ENCODE results near the gene SLCO4A1.

Gene SLCO4A1

DNA sequence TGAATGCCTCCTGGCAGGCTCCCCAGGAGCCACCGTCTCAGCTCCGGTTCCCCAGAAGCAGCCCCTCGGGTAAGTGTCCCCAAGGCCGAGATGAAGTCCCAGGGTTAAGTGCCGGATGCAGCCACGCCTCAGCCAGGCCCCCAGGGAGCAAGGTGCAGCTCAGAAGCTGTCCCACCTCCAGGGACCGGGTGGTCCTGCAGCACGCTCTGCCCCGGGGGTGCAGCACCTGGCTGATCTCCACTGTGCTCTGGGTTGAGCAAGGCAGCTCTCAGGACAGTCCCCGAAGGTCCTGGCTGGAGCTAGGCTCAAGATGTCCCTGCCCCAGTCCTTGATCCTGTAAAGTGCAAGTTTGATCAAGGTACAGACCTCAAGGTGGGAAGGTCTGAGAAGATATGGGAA lies 51.2 kb downstream of the SLCO4A1 start:
- Mint-ChIP-seq H3K4me3 (no peak overlapping the region), H3K36me3 (no peaks in the 10 kb centered on the region), H3K27ac (no peak overlapping the region), H3K27me3 (no peaks in the 10 kb centered on the region), H3K9me3 (ENCODE audit: low read depth) (no peaks in the 10 kb centered on the region), H3K4me1 (ENCODE audit: low read depth) (peaks cover 2% of the 10 kb centered on the region)

- Mint-ChIP-seq H3K4me3 (no peak overlapping the region), H3K4me1 (ENCODE audit: low read depth) (peaks cover 2% of the 10 kb centered on the region), H3K9me3 (ENCODE audit: low read depth) (no peaks in the 10 kb centered on the region), H3K27me3 (no peaks in the 10 kb centered on the region), H3K27ac (no peak overlapping the region), H3K36me3 (no peaks in the 10 kb centered on the region)
These were observed 51.8 kb downstream of the SLCO4A1 start for GRCh38 chr20:62694106-62694505.

DNA sequence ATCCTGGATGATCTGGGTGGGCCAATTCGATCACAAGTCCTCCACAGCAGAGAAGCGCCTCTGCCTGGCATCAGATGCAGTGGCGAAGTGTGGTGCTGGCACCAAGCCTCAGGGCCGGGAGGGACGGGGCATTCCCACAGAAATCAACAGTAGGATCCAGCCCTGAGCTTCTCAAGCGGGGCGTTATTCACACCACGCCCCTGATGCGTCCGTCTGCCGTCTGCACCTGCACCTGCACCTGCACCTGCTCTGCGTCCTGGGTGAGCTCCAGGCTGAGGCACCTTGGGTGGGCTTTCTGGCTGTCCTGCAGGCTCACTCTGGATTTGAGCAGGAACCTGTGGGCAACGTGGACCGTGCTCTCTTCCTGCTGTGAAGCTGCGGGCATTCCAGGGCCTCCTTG lies 52.6 kb downstream of the SLCO4A1 start:
- H3K27me3 Mint-ChIP-seq = no peaks in the 10 kb centered on the region
- peaks cover 2% of the 10 kb centered on the region for H3K4me1 Mint-ChIP-seq (ENCODE audit: low read depth)
- no peak overlapping the region for H3K4me3 Mint-ChIP-seq
- no peaks in the 10 kb centered on the region for H3K9me3 Mint-ChIP-seq (ENCODE audit: low read depth)
- H3K27ac Mint-ChIP-seq = no peak overlapping the region
- H3K36me3 Mint-ChIP-seq = no peaks in the 10 kb centered on the region

DNA sequence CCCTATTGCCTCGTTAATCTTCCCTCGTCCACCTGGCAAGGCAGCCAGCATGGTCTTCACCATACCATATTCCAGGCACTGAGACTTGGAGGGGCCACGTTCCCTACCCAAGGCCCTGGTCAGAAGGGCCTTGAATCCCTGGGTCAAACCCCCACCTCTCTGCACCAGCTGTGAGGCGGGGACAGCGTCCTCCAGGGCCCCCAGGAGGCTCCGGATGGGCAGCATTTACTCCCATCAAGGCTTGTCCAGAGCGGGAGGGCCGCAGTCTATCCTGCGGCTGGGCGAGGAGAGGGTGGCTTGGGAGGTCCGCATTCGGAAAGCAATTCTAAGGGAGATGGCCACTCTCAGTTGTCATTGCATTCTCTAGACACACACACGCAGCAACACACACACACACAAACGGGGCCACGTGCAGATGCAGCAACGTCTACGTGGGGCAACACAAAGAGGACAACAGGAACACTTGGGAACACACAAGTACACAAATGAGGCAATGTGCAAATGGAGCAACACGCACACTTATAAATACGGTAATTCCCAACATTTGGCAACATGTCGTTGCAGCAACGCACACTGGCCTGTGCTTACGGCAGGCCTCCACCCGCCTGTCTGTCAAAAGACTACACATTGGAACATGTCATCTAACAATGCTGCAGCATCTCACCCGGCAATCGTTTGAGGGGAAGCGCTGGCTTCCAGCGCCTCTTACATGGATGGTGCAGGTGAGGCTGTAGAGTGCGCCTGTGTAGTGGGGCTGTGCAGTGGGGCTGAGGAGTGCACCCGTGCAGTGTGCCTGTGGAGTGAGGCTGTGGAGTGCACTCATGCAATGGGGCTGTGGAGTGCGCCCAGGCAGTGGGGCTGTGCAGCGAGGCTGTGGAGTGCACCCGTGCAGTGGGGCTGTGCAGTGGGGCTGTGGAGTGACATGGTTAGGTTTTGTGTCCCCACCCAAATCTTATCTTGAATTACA lies 53.4 kb downstream of the SLCO4A1 start:
- no peaks in the 10 kb centered on the region for H3K27me3 Mint-ChIP-seq
- no peaks in the 10 kb centered on the region for H3K36me3 Mint-ChIP-seq
- H3K27ac Mint-ChIP-seq = no peak overlapping the region
- no peaks in the 10 kb centered on the region for H3K9me3 Mint-ChIP-seq (ENCODE audit: low read depth)
- H3K4me3 Mint-ChIP-seq = no peak overlapping the region
- H3K4me1 Mint-ChIP-seq (ENCODE audit: low read depth) = peaks cover 2% of the 10 kb centered on the region

DNA sequence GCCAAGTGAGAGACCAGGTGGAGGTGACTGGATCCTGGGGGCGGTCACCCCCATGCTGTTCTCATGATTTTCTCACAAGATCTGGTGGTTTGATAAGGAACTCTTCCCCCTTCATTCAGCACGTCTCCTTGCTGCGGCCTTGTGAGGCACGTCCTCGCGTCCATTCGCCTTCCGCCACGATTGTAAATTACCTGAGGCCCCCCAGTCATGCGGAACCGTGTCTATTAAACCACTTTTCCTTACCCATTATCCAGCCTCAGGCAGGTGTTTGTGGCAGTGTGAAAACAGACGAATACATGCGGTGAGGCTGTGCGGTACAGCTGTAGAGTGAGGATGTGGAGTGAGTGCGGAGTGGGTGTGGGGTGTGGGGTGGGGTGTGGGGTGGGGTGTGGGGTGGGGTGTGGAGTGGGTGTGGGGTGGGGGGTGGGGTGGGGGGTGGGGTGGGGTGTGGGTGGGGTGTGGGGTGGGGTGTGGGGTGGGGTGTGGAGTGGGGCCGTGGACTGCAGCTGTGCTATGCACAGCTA lies 54.2 kb downstream of the SLCO4A1 start:
- H3K27me3 Mint-ChIP-seq = no peaks in the 10 kb centered on the region
- no peak overlapping the region for H3K27ac Mint-ChIP-seq
- H3K4me3 Mint-ChIP-seq = no peak overlapping the region
- H3K9me3 Mint-ChIP-seq (ENCODE audit: low read depth) = no peaks in the 10 kb centered on the region
- peaks cover 2% of the 10 kb centered on the region for H3K4me1 Mint-ChIP-seq (ENCODE audit: low read depth)
- no peaks in the 10 kb centered on the region for H3K36me3 Mint-ChIP-seq

GRCh38 chr20:62696989-62697388 lies 54.7 kb downstream of the SLCO4A1 start:
- Mint-ChIP-seq H3K27me3 (no peaks in the 10 kb centered on the region), H3K36me3 (no peaks in the 10 kb centered on the region), H3K4me1 (ENCODE audit: low read depth) (peaks cover 2% of the 10 kb centered on the region), H3K27ac (no peak overlapping the region), H3K4me3 (no peak overlapping the region), H3K9me3 (ENCODE audit: low read depth) (no peaks in the 10 kb centered on the region)

- Mint-ChIP-seq H3K27ac (no peak overlapping the region), H3K4me3 (no peak overlapping the region), H3K27me3 (no peaks in the 10 kb centered on the region)
These were observed 55.2 kb downstream of the SLCO4A1 start for GRCh38 chr20:62697468-62697912.

GRCh38 chr20:62698231-62698630 lies 55.9 kb downstream of the SLCO4A1 start:
- H3K27me3 Mint-ChIP-seq = no peaks in the 10 kb centered on the region
- H3K36me3 Mint-ChIP-seq = no peaks in the 10 kb centered on the region
- H3K27ac Mint-ChIP-seq = no peak overlapping the region
- H3K4me1 Mint-ChIP-seq (ENCODE audit: low read depth) = peaks cover 2% of the 10 kb centered on the region
- no peak overlapping the region for H3K4me3 Mint-ChIP-seq
- H3K9me3 Mint-ChIP-seq (ENCODE audit: low read depth) = no peaks in the 10 kb centered on the region

More at GRCh38 chr20:62697468-62697912, 55.2 kb downstream of the SLCO4A1 start:
- Mint-ChIP-seq H3K9me3 (ENCODE audit: low read depth) (no peaks in the 10 kb centered on the region), H3K4me1 (ENCODE audit: low read depth) (peaks cover 2% of the 10 kb centered on the region), H3K36me3 (no peaks in the 10 kb centered on the region)

DNA sequence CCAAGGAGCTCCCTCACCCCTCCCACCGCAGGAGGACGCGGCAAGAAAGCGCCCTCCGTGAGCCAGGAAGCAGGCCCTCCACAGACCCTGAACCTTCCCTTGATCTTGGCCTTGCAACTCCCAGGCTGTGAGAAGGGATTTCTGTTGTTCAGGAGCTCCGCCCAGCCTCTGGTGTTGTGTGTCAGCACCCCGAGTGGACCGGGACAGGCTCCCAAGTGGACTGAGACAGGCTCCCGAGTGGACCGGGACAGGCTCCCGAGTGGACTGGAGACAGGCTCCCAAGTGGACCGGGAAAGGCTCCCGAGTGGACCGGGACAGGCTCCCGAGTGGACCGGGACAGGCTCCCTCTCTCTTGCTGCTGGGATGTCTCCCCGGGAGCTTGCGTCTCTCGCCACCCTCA lies 57.0 kb downstream of the SLCO4A1 start:
- H3K4me1 Mint-ChIP-seq (ENCODE audit: low read depth) = peaks cover 5% of the 10 kb centered on the region
- H3K4me3 Mint-ChIP-seq = no peak overlapping the region
- H3K36me3 Mint-ChIP-seq = no peaks in the 10 kb centered on the region
- H3K27ac Mint-ChIP-seq = no peak overlapping the region
- H3K9me3 Mint-ChIP-seq (ENCODE audit: low read depth) = no peaks in the 10 kb centered on the region
- no peaks in the 10 kb centered on the region for H3K27me3 Mint-ChIP-seq

DNA sequence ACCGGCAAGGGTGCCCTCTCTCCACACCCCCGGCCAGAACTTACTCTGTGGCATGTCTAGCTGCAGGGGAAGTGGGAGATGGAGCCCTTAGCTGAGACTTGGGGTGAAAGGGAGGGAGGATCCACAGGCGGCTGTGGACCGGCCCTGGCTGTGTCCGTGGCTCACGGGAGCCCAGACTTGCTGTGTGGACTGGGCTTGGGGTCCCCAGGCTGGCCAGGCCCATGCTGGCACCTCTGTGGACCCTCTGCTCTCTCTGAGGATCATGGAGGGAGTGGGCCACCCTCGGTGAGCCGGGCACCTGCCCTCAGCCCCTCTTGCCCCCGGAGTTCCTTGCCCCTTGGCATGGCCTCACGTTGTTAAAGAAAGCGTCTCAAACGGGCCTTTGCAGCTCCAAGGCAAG lies 57.4 kb downstream of the SLCO4A1 start:
- peaks cover 8% of the 10 kb centered on the region for H3K4me1 Mint-ChIP-seq (ENCODE audit: low read depth)
- H3K9me3 Mint-ChIP-seq (ENCODE audit: low read depth) = no peaks in the 10 kb centered on the region
- H3K27ac Mint-ChIP-seq = no peak overlapping the region
- H3K4me3 Mint-ChIP-seq = no peak overlapping the region
- no peaks in the 10 kb centered on the region for H3K36me3 Mint-ChIP-seq
- no peaks in the 10 kb centered on the region for H3K27me3 Mint-ChIP-seq

DNA sequence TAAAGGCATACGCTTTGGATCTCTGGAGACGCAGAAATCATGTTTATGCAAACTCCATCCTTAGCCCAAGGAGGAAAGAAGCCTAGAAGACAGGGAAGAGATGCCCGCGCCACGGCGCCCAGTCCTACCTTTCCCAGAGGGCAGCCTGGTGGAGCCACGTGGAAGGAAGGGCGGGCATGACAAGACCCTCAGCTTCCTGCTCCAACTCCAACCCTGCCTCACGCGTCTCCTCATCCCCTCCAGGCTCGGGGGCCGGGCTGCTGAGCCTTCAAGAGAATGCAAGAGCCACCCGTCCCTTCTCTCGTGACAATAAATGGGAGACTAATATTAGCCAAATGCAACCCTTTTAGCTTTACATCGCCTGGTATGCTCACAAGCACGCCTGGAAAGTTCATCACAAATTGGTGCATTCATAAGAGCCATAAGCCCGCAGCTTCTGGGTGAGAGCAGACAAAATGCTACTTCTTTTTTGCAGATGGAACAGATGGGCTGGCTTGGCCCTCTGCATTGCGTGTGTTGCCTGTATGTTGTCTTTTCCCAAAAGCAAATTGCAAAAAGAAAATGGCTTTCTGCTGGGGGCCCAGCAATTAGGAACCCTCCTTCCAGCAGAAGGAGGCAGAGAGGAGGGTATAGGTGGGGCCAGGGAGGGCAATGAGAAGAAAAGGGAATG lies 58.1 kb downstream of the SLCO4A1 start:
- Mint-ChIP-seq H3K9me3 (ENCODE audit: low read depth) (no peaks in the 10 kb centered on the region), H3K4me1 (ENCODE audit: low read depth) (peaks cover 10% of the 10 kb centered on the region), H3K36me3 (no peaks in the 10 kb centered on the region), H3K4me3 (no peak overlapping the region), H3K27ac (no peak overlapping the region), H3K27me3 (no peaks in the 10 kb centered on the region)

- Mint-ChIP-seq H3K27me3 (no peaks in the 10 kb centered on the region), H3K9me3 (ENCODE audit: low read depth) (no peaks in the 10 kb centered on the region), H3K4me3 (no peak overlapping the region), H3K4me1 (ENCODE audit: low read depth) (peaks cover 9% of the 10 kb centered on the region), H3K36me3 (no peaks in the 10 kb centered on the region), H3K27ac (no peak overlapping the region)
These were observed 59.1 kb downstream of the SLCO4A1 start for GRCh38 chr20:62701161-62702012.

- peaks cover 3% of the 10 kb centered on the region for H3K27me3 Mint-ChIP-seq
These were observed 59.7 kb downstream of the SLCO4A1 start for GRCh38 chr20:62702013-62702300.

GRCh38 chr20:62702895-62703852 lies 60.9 kb downstream of the SLCO4A1 start:
- Mint-ChIP-seq H3K36me3 (no peaks in the 10 kb centered on the region), H3K4me3 (peak overlapping the region; percentile 59), H3K27ac (peak overlapping the region; percentile 52), H3K9me3 (ENCODE audit: low read depth) (no peaks in the 10 kb centered on the region), H3K27me3 (peaks cover 5% of the 10 kb centered on the region), H3K4me1 (ENCODE audit: low read depth) (peaks cover 12% of the 10 kb centered on the region)

More at GRCh38 chr20:62702013-62702300, 59.7 kb downstream of the SLCO4A1 start:
- no peaks in the 10 kb centered on the region for H3K36me3 Mint-ChIP-seq
- H3K9me3 Mint-ChIP-seq (ENCODE audit: low read depth) = no peaks in the 10 kb centered on the region
- no peak overlapping the region for H3K27ac Mint-ChIP-seq
- no peak overlapping the region for H3K4me3 Mint-ChIP-seq
- H3K4me1 Mint-ChIP-seq (ENCODE audit: low read depth) = peaks cover 7% of the 10 kb centered on the region

All from activated naive CD8-positive, alpha-beta T cell (primary cell).